IPS-NIHi7 (cell line): ENCODE data around the gene CMTM5.
"Not testable (repeated sequence)": the region's sequence is repeated elsewhere in the genome, so short reads cannot be mapped to it uniquely, and the experiment has no call there.

Experiments
- DNase-seq: peaks from one replicate; pipeline ENCODE4 v3.0.0; 2012; ENCODE audit warnings: mixed read lengths; ENCODE audit errors: extremely low spot score

Gene CMTM5

DNA sequence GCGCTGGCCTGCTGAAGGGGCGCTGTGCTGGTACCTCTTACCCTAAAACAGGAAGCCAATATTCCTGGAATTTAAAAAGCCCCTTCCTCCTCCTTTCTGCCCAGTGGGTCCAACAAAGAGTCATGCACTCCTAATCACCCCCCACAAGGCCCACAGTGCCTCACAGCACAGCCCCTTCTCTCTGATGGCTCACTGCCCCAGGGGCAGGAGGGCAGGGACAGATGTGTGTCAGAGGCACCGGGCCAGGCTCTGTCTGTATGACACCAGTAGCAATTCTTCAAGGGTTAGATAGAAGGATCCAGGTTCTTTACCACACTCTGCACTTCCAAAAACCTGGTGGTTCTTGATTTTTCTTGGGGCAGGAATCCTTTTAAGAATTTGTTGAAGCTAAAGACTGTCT, 22.3 kb downstream of the CMTM5 start:
- DNase-seq: no peak

DNA sequence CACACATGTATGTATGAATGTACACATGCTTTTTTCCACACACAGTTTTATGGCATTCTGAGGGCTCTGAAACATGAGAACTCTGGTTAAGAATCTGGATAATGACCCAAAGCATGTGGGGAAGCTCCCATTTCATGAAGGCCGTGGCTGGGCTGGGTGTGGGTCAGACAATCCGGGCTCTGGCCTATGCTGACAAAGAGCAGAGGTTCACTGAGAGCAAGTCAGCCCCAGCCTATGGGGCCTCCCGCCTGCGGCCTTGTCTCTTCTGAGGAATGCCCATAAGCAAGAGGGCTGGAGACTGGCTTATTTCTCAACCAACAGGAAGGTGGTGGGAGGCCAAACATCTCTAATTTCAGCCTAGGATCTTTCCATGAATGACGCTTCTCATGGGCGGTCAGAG, 22.7 kb downstream of the CMTM5 start:
- no peak for DNase-seq

DNA sequence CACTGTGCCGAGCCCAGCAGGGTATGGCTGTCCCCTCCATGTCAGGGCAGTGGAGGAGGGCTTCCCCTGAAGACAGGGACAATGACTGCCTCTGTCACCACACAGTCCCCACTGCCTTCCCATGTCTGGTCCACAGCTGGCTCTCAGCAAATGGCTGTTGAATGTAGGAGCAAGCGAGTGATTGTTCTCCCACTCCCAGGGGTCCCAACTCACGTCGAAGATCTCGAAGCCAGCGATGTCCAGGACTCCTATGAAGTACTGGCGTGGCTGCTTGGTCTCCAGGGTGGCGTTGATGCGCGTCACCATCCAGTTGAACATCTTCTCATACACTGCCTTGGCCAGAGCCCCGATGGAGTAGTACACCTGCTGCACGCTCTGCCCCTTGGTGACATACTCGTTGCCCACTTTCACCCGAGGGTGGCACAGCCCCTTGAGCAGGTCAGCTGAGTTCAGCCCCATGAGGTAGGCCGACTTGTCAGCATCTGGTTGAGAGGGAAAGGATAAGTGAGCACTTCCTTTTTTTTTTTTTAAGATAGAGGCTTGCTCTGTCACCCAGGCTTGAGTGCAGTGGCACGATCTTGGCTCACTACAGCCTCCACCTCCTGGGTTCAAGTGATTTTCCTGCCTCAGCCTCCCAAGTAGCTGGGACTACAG, 23.8 kb downstream of the CMTM5 start:
- not testable (repeated sequence) for DNase-seq

DNA sequence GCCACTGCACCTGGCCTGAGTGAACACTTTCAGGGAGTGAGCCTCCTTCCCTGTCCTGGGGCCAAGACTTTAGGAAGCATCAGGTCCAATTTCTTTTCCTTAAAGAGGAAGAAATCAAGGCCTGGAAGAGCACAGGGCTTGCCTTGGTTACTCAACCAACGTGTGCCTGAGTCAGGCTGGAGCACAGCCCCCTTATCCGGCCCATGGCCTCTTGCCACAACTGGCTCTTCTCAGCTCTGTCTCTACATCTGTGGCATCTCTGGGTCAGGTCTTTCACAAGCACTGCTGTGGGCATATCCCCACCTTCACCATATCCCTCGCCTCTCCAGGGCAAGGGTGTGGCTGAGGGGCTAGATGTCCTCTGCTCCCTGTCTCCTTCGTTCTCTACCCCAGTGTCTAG, 24.4 kb downstream of the CMTM5 start:
- no peak for DNase-seq

DNA sequence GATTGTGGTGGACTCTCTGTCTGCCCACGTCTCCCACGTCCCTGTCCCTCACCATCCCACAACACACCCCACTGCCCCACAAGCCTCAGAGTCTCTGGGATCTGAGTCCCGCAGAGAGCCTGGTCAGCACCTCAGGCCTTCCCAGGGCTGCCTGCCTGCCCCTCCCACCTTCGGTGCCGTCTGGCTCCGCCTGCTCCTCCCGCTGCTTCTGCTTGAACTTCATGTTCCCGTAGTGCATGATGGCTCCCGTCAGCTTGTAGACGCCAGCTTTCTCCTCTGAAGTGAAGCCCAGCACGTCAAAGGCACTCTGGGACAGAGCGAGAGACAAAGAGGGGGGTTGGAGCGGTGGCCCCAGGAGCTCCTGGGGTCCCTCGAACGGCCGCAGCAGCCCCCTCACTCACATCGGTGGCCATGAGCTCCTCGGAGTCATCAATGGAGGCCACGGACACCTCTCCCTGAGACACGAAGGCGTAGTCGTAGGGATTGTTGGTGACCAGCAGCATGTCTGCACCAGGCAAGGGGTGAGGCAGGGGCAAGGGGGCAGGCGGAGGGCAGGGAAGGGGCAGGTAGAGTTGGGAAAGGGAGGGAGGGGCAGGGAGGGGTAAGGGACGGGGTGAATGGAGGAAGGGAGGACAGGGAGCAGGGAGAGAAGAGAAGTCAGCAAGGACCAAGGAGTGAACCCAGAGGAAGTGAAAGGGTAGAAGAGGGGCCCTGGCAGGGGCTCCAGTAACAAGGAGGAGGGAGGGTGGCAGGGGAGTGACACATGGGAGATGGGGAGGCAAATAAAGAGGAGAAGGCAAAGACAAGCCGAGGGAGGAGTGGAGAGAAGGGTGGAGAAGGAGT, 25.7 kb downstream of the CMTM5 start:
- DNase-seq: peak; percentile 43

DNA sequence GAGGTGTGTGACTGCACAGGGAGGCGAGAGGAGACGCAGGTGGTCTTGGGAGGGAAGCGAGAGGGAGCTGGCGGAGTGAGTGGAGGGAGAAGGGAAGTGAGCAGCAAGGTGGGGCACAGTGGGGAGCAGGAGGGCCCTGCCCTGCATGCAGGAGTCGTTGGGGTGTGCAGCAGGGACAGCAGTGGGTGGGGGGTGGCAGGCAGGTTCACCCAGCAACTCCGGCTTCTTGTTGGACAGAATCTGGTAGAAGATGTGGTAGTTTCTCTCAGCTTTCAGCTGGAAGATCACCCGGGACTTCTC, 26.2 kb downstream of the CMTM5 start:
- no peak for DNase-seq

DNA sequence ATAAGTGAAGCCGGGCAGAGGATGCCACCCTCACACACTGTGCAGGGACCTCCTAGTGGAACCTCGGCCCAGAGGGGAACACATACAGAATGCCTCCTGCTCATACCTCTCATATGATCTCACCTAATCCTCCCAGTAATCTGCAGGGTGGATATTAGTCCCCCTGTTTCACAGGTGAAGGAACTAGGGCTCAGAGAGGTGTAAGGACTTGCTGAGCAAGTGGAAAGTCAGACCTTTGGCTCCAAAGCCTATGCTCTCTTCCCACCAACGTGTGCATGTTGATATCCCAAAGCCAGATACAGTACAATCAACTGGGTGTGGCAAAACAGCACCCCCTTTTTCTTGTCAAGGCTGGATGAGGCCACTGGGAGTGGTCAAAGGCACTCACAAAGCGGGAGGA, 27.1 kb downstream of the CMTM5 start:
- no peak for DNase-seq

DNA sequence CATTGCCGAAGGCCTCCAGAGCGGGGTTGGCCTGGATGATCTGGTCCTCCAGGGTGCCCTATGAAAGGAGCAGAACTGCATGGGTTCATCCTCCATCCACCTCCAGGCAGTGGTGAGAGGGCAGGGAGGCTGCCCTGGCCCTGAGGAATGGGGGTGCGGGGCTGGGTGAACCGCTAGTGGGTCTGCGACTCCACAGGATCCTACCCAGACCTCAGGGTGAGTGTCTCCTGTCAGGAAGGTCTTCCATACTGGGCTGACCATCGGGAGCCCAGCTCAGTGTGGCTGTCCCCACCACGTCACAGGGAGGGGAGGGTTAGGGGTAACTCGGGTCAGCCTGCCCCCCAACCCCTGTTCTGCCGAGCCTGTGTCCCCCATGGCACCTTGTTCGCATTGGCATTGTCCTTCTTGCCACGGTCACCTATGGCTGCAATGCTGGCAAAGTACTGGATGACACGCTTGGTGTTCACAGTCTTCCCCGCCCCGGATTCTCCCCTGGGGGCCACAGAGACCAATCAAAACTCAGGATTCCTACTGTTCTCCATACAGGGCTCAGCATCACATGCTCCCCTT, 27.6 kb downstream of the CMTM5 start:
- DNase-seq: no peak

DNA sequence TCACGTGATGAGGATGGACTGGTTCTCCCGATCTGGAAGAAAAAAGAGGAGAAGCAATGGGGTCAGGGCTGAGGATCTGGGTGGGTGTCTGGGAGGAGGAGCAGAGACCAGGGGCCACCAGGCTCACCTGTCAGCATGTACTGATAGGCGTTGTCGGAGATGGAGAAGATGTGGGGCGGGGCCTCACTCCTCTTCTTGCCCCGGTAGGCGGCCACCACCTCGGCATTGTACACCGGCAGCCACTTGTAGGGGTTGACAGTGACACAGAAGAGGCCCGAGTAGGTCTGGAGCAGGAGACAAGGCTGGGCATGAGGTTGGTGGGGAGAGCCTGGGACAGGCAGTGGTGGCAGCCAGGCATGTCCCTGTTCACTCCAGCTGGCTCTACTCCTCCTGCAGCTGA, 28.2 kb downstream of the CMTM5 start:
- DNase-seq: no peak

DNA sequence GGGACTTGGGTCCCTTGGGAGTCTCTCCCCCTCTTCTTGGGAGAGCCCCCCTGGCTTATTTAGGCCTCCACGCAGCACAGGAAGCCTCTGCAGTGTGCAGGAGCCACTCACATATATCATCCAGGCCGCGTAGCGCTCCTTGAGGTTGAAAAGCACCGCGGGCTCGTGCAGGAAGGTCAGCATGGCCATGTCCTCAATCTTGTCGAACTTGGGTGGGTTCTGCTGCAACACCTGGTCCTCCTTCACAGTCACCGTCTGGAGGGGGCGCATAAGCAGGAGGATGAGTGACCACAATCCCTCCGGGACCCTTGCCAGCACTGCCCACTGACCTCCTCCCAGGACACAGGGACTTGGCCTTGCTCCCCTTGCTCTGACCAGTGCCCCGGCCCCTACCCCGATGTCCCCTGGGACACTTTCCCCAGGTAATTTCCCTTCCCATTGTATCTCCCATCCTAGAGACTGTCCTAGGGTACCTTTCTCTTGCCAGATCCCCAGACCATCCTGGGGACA, 28.7 kb downstream of the CMTM5 start:
- DNase-seq: no peak

DNA sequence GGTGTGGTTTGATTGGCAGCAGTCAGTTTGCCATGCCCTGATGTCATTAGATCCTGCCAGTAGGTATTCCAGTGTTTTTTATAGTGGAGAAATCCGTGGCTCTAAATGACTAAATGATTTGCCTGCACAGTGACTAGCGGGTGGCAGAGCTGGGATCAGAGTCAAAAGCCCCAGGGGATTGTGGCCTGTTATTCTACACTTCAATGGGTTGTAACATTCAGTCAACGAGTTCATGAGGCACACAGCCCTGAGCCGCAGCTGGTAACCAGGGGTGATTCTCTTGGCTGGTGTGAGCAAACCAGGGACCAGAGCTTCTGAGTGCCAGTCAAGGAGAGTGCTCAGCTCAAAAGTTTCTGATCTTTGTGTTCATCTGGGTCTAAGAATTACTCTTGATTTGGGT, 29.4 kb downstream of the CMTM5 start:
- no peak for DNase-seq

DNA sequence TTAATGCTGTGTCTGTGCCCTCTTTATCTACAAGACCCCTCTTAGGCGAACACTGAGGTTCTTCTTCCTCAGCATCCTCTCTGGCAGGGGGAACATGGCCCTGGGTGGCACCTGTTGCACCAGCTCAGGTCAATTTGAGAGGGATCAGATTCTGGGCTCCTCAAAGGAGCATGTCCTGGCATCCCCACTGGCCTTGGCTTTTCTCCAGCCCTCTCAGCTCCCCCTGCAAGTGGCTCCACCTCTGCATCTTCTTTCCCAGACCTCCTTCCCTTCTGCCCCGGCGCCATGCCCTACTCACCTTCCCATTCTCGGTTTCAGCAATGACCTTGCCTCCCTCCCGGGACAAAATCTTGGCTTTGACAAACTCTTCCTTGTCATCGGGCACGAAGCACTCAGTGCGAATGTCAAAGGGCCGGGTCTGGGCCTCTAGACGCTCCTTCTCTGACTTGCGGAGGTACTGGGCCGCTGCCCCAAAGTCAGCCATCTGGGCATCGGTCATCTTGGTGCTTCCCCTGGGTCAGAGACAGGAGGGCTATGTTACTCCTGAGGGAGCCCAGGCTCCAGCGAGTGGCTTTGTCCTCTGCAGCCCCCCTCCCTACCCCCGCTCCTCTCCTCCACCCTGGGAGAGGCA, 30.0 kb downstream of the CMTM5 start:
- no peak for DNase-seq

DNA sequence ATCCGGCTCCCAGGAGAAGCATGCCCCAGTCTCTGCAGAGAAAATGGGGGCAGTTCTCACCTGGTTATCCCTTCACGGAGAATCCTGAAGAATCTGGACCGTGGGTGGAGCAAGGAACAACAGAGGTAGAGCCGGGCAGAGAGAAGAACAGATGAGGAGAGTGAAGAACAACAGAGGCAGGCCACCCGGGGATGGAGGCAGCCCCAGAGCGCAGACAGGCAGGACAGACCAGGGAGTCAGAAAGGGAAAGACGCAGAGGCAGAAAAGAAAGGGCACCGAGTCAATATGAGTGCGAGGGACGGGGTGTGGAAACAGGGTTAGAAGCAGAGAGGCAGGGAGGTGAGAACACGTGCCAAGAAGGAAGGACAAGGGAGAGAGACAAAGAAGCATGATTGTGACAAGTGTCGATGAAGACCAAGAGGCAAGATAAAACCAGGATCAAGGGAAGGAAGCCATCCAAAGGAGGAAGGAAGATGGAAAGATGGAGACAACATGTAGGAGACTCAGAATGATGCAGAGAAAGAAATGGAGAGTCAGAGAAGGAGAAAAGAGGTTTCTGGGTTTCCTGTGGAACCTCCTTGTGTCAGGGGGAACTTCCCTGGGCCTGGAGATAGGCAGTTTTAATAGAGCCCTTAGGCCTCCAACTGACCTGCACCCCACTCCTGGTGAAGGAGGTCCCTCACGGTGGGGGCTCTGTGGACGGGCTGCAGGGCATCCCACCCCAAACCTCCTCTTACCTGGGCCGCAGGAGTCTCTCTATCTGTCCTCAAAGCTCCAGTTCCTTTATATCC, 30.9 kb downstream of the CMTM5 start, which contains the start of gene MYH6:
TSS of gene MYH6 (minus strand) at position 758 of the 791 bp plus-strand sequence. CDS start 1,050 bp downstream, outside the sequence.
- DNase-seq: no peak

DNA sequence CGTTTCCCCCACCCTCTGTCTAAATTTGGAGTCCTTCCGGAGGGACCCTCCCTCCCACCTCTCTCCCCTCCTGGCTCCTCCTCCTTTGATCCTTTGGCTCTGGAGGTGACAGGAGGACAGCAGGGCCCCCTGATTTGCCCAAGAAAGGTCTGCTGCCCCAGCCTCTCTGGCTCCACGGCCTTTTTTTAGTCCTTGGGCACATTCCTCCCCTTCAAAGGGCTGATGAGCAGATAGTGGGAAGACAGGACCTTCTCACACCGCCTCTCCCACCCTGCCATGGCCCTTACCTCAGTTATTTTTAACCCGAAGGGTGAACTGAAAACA, 31.4 kb downstream of the CMTM5 start:
- DNase-seq: no peak

DNA sequence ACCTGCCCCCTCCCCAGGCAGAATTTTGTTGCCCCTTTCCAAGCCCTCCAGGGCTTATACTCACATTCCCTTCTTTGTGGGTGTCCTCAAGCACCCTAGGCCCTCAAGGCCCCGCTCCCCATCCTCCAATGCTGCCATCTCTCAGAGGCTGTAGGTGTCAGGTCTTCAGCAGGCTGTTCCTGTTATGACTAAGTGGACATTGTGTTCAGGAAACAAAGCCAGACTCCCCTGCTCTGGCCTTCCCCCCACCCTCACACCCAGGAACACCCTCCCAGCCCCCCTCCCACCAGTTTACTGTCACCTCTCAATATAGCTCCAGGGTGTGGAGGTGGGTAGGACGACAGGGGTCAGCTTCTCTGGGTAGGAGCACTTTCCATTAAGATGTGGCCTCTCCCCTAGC, 32.6 kb downstream of the CMTM5 start:
- DNase-seq: no peak

DNA sequence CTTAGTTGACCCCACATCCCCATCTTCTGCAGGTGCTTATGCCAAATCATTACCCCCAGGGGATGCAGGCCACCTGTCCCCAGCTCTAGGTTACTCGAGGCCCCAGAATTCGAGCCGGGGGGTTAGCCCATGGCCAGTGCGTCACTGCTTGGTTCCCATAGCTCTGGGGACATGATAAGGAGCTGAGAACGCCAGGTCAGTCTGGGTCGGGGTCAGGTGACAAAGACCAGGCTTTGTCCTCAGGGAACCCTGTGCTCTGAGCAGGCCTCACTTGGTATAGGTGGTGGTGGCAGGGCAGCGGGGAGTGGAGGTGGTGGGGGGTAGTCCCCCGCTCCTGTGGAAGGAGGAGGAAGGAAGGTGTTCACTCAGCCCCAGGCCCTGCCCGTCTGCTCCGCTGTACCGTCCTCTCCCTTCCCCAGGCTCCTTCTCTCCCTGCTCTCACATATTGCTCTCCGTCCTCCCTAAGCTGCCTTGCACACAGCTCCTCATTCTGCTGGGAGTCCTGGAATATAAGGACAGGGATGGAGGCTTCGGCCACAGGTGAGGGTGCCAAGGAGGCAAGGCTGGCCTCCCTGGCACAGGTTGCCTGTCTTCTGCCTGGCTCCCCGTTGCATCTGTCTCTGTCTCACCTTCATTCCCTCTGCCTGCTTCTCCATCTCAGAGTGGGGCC, 33.3 kb downstream of the CMTM5 start:
- DNase-seq: no peak

DNA sequence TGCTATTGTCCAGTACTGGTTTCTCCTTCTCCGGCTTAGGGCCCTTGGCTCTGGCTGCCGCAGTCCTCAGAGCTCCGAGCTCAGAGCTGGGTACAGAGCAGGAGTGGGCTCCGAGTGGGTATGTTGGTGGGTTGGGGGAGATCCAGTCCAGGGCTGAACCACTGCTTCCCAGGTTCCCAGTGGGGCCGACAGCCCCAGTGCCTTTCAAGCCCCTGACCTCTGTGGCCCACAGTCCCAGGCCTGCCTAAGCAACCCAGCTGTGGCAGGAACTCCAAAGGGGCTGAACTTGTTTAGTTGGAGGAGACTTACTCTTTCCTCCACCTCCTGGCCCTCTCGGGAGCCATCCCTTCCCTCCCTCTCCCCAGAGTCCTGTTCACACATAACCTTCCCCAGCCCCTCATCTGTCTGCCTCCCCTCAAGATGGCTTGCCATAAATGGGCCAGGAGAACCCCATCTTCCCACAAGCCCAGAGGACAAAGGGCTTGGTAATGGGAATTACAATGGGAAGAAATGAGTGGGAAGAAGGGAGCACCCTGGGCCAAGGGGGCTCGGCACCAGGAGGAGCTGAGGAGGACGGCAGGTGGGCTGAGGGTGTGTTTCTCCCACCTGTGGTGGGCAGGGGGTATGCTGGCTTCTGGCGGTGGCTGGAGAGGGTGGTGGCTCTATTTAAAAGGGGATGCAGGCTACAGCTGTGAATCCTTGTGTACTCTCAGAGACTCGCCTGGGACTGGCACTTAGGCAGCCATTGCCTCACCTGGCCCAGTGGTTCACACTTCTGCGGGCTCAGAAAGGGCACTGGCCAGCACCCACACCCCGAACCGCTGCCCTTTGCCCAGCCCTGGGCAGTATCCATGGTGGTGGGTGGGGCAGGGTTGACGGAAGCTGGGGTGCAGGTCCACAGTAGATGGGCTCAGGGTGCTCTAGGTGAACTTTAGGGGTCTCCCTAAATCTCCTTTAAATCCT, 35.0 kb downstream of the CMTM5 start:
- no peak for DNase-seq

DNA sequence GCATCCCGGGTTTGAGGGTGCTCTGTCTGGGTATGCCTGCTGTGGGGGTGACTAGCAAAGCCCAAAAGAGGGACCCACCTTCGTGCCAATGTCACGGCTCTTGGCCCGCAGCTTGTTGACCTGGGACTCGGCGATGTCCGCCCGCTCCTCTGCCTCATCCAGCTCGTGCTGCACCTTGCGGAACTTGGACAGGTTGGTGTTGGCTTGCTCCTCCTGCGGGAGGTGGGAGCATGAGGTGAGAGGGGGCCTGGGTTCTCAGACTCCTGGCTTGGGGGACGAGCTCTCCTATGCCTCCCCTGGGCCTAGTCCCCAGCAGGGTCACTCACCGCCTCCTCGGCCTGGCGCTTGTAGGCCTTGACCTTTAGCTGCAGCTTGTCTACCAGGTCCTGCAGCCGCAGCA, 36.8 kb downstream of the CMTM5 start:
- DNase-seq: no peak

DNA sequence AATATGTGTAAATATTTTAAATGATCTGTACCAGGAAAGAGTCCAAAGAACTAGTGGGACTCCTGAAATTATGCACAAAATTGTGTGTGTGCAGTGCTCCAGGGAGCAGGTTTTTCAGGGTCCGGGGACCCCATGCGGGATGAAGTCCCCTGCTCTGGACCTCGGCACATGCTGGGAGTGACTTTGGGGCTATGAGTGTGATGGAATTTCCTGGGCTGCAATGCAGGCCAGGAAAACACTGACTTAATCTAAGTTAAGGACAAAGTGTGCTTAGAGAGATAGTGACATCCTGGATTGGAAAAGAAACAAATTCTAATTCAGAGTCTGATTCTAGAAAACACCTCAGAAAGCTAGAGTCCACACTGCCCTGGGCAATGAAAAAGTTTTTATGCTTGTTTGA, 37.4 kb downstream of the CMTM5 start:
- no peak for DNase-seq
